ENCODE data around the gene WHRN. TPM values are rescaled to one million over a fixed set of nuclear protein-coding genes. Genes with fewer than 3 reads are reported as not detected.

The WHRN gene
- total and polyA plus RNA-seq, 2 donors from 2014 or later, result 4.4 to 14.8 TPM

DNA sequence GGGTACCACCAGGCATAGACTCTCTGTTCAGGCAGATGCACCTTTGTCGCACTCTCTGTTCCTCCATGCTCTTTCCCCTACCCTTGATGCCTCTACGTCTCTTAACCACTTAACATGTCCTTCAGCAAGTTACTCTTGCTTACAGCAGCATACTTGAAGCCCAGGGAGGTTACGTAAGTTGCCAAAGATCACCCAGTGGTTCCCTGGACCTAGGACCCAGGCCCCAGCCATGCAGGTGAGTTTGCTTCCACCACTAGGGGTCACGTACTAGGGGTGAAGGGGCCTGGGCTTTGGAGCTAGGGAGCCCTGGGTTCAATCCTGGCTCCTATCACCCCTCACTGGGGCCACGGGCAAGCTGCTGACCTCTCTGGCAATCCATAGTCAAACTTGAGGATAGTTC lies 126.4 kb downstream of the WHRN start:
- intact Hi-C loops (cut with DNase I), result no loop called here
- TF ChIP-seq, protein P1, sequence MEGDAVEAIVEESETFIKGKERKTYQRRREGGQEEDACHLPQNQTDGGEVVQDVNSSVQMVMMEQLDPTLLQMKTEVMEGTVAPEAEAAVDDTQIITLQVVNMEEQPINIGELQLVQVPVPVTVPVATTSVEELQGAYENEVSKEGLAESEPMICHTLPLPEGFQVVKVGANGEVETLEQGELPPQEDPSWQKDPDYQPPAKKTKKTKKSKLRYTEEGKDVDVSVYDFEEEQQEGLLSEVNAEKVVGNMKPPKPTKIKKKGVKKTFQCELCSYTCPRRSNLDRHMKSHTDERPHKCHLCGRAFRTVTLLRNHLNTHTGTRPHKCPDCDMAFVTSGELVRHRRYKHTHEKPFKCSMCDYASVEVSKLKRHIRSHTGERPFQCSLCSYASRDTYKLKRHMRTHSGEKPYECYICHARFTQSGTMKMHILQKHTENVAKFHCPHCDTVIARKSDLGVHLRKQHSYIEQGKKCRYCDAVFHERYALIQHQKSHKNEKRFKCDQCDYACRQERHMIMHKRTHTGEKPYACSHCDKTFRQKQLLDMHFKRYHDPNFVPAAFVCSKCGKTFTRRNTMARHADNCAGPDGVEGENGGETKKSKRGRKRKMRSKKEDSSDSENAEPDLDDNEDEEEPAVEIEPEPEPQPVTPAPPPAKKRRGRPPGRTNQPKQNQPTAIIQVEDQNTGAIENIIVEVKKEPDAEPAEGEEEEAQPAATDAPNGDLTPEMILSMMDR (IDR thresholded peaks at IDR 0.05; ENCODE audit: borderline replicate concordance, extremely low read depth, insufficient read depth), result no peak
- FAIRE-seq (no peak), DNase-seq (no peak)
- H3K4me3 ChIP-seq (ENCODE audit: low read length in 3 of 3), result no peak overlapping the region
- no peak overlapping the region for H3K9ac ChIP-seq (ENCODE audit: low read length in 3 of 3)
- H3K27ac ChIP-seq (ENCODE audit: low read depth in 2 of 2, low read length in 2 of 2), result no peak overlapping the region
- no peaks in the 10 kb centered on the region for H3K27me3 ChIP-seq (ENCODE audit: control insufficient read depth, insufficient read depth, low read length)
- H3K9me3 ChIP-seq (ENCODE audit: control insufficient read depth in 2 of 3, insufficient read depth in 1 of 3, low read length in 3 of 3), result no peaks in the 10 kb centered on the region
- peaks cover 2 to 8% (median 5%) of the 10 kb centered on the region in 3 donors for H3K36me3 ChIP-seq (ENCODE audit: control insufficient read depth in 2 of 3, insufficient read depth in 3 of 3, low read length in 3 of 3)
- peaks cover 0 to 14% (median 0%) of the 10 kb centered on the region in 3 donors for H3K4me1 ChIP-seq (ENCODE audit: control insufficient read depth in 2 of 3, insufficient read depth in 2 of 3, low read depth in 1 of 3, low read length in 3 of 3)

DNA sequence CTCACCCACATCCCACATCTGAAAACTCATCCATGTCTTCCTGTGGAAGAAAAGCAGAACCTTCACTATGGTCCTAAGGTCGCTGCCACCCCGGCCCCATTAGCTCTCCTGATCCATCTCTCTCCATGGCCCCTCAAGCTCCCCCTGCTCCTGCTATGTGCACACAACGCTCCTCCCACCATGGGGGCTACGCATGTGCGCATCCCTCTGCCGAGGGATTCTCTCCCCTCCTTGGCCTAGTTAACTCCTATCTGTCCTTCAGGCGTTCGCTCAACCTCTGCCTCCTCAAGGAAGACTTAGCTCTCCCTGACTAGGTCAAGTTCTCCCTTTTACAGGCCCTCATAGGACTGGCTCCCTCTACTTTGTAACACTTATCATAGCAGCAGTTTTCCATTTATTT lies 127.3 kb downstream of the WHRN start:
- TF ChIP-seq, protein P1 (IDR thresholded peaks at IDR 0.05; ENCODE audit: borderline replicate concordance, extremely low read depth, insufficient read depth), result no peak
- H3K9me3 ChIP-seq (ENCODE audit: control insufficient read depth in 2 of 3, insufficient read depth in 1 of 3, low read length in 3 of 3), result no peaks in the 10 kb centered on the region
- H3K9ac ChIP-seq (ENCODE audit: low read length in 3 of 3), result no peak overlapping the region
- peaks cover 0 to 8% (median 0%) of the 10 kb centered on the region in 3 donors for H3K4me1 ChIP-seq (ENCODE audit: control insufficient read depth in 2 of 3, insufficient read depth in 2 of 3, low read depth in 1 of 3, low read length in 3 of 3)
- H3K4me3 ChIP-seq (ENCODE audit: low read length in 3 of 3), result no peak overlapping the region
- intact Hi-C loops (cut with DNase I), result no loop called here
- DNase-seq (no peak), FAIRE-seq (no peak)
- no peak overlapping the region for H3K27ac ChIP-seq (ENCODE audit: low read depth in 2 of 2, low read length in 2 of 2)
- H3K27me3 ChIP-seq (ENCODE audit: control insufficient read depth, insufficient read depth, low read length), result no peaks in the 10 kb centered on the region
- H3K36me3 ChIP-seq (ENCODE audit: control insufficient read depth in 2 of 3, insufficient read depth in 3 of 3, low read length in 3 of 3), result peaks cover 2 to 8% (median 5%) of the 10 kb centered on the region in 3 donors

DNA sequence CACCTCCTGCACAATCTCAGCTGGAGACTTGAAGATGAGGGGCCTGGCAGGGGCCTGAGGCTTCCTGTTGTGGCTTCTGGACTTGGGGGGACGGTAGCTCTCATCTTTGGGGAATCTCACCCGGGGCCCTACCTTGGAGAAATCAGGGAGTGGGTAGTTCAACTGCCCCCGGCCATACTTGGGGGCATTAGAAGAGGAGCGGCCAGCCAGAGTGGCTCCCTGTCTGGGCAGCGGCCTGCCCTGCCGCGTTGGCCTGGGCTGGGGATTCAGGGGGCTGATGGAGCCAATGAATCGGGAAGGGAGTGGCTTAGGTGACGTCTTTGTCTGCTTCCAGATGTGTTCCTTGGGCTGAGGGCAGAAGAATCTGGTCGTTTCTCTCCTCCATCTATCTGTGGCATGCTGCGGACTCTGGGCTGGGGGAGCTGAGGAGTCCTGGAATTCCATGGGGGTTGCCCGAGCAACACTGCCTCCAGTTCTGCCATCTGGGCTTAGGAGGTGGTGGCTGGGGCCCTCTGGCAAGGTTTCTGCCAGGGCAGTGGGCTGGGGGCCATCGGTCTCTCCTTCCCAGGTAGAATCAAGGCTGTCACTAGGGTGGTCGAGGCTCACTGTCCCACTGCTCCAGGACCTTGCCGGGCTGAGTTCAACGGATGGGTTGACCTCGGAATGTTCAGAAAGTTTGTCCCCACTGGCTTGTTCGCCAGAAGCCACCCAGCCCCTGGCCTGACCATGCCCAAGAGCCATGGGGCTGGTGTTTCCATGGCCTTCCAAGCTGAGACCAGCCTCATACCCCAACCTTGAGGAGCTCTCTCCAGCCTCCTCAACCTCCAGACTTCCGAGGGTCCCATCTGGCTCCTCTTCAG lies 128.5 kb downstream of the WHRN start:
- intact Hi-C loops (cut with DNase I), result no loop called here
- H3K4me1 ChIP-seq (ENCODE audit: control insufficient read depth in 2 of 3, insufficient read depth in 2 of 3, low read depth in 1 of 3, low read length in 3 of 3), result peaks cover 0 to 2% (median 0%) of the 10 kb centered on the region in 3 donors
- no peak overlapping the region for H3K4me3 ChIP-seq (ENCODE audit: low read length in 3 of 3)
- H3K9ac ChIP-seq (ENCODE audit: low read length in 3 of 3), result no peak overlapping the region
- H3K27ac ChIP-seq (ENCODE audit: low read depth in 2 of 2, low read length in 2 of 2), result no peak overlapping the region
- DNase-seq (no peak), FAIRE-seq (no peak)
- TF ChIP-seq, protein P1 (IDR thresholded peaks at IDR 0.05; ENCODE audit: borderline replicate concordance, extremely low read depth, insufficient read depth), result no peak
- peaks cover 2 to 8% (median 5%) of the 10 kb centered on the region in 3 donors for H3K36me3 ChIP-seq (ENCODE audit: control insufficient read depth in 2 of 3, insufficient read depth in 3 of 3, low read length in 3 of 3)
- no peaks in the 10 kb centered on the region for H3K9me3 ChIP-seq (ENCODE audit: control insufficient read depth in 2 of 3, insufficient read depth in 1 of 3, low read length in 3 of 3)
- no peaks in the 10 kb centered on the region for H3K27me3 ChIP-seq (ENCODE audit: control insufficient read depth, insufficient read depth, low read length)

All from kidney (tissue), 14 donors.